Stimulated activated CD4-positive, alpha-beta T cell treated with anti-CD3 and anti-CD28 coated beads, Interleukin-2, amount 100 ng/mL, for 24 hours (primary cell): ENCODE data around the gene FMOD.
"Not testable (repeated sequence)": the region's sequence is repeated elsewhere in the genome, so short reads cannot be mapped to it uniquely, and the experiment has no call there.

Experiments used
- DNase-seq, 2 donors: peaks; one replicate each; pipeline ENCODE4 v3.0.0-alpha.2; 2020

The FMOD gene

DNA sequence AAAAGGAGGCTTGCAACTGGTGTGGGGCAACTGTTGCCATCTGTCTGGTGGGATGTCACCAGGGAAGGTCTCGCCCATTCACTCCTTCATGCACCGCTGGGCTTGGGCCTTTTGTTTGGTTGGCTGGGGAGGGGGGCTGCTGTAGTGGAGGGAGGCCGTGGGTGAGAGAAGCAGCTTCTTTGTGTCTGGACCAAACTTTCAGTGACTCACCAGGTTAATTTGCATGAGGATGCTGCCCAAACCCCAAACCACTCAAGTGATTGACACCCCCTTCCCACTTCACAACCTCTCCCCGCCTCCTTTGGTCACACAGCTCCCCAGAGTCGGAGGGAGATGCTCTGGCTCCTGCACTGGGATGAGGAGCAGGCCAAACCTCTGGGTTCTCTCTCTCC is 25.9 kb downstream of the FMOD start:
- peak; percentile 52 to 59 for DNase-seq

DNA sequence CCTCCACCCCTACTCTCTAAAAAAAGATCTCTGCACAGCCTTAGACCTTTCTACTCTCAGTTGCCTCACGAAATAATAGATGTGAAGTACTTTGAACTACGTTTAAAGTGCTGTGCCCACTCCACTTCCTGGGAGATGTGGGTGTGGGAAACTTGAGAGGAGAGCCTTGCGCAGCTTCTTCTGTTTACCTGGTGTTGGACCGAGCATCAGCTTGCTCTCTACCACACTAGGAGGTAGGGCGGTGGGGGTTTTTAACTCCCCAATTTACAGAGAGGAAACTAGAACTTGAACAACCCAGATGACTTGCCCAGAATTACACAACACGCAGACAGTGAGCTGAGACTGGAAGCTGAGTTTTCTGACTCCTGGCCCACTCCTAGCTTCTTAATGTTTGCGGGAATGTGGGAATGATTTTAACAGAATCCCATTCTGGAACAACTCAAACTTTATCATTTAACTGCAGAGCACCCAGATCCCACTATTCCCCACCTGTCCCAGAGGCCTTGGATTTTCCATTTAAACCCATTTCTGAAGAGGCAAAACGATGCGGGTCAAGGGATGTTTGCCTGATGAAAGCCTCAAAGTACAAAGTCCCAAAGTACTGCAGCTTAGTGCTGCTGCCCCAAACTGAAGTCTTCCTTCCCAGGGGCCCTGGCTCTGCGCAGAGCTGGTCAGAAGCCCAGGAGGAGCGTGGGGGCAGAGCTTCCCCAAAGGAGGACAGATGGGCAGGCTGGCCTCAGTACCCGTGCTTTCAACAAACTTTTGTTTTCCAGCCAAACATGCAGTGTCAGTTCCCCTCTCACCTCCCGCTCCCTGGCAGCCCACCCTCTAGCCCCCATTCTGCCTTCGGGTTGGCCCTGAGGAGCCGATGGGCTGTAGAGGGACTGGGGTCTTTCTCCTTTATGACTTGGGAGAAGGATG is 26.6 kb downstream of the FMOD start:
- DNase-seq: peak in 1 of 2 donors; percentile 47

DNA sequence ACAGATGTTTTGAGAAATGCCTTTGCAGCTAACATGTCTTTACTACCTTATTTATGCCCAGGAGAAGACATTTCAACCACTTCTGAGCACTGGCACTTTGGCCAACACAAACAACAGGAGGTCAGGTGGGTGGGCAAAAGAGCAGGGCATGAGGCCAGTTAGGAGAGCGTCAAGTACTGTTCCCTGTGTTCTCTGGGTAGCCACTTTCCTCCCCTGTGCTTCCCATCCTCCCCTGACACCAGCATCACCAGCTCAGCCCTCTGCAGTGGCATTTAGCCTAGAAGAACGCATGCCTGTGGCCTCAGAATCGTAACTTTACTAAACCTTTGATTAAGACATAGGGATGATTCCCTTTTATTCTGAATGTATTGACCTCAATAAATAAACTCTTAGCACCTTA is 27.3 kb downstream of the FMOD start:
- no peak for DNase-seq

DNA sequence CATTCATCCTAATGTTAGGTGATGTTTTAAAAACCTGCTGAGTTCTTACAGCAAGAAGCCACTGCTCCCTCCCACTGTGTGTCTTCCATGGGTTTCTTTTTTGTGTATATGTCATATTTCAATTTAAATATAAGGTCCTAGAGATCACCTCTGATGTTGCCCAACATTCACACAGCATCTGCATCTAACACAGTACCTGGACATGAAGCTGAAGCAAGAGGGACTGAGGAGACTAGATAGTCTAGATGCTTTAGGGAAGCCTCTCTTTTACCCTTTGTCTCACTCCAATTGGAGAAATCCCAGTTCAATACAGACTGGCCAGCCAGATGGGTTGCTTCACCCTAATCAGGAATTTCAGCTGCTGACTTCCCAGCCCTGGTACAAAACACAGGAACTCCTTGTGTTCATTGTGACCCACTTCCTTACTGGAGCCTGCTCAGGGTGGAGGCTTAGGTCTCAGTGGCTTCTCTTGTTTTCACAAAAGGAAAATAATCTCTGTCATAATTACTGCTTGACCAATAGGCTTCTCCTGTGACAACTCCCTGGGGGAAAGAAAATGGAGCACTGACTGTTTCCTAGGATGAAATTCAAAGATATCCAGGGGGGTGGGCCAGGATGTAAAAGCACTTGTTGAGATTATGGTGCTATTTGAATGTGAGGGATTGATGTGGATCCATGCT is 28.3 kb downstream of the FMOD start:
- DNase-seq: no peak

DNA sequence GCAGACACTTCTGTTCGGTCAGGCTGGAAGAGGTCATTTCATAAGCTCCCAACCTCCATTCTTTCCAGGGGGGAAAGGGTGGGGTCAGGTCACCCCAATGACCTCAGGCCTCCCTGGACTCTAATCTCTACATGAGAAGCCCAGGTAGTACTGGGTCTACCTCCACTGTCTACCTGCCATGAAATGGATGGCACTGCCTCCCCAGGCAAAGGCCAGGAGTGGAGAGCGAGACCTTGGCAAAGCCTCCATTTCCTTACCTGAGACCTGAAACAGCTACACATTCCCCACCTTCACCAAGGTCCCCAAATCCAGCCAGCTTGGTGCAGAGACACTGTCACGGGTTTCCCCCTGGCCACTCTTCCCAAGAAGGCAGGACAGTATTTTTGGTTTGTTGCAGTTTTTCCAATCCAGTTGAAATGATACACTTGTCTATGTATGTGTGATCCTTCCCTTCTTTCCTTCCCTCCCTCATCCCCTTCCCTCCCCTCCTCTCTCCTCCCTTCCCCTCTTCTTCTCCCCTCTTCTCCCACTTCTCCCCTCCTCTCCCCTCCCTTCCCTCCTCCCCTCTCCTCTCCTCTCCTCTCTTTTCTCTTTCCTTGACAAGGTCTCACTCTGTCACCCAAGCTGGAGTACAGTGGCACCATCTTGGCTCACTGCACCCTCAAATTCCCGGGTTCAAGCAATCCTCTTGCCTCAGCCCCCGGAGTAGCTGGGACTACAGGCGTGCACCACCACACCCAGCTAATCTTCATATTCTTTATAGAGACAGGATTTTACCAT is 29.5 kb downstream of the FMOD start:
- DNase-seq: no peak

DNA sequence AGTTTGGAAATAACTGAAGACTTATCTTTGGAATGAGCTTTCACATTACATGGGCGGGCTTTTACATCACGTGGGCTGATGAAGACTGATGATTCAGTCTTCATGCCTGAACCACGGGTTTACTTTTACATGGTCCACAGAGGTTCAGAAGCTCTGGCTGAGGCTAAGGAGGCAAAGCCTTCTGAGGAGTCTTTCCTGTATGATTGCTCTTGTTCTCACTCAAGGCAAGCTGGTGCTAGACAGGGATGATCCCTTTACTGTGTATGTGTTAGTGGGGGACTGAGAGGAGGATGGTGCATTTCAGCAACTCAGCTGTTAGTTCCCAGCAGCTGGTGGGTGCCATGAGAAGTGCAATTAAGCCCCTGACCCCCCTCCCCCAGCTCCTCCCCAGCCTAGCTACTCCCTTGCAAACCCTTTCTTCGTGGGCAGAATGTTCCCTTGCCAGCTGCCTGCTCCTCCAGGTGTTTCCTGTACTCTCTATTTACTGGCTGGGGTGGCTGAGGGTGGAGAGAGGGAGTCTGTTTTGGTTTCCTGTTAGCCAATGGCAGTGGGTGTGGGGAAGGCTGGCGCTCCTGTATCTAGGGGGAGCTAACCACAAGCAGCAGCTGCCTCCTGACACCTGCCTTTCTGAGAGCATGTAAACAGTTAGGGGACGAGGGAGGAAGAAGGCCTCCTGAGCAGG is 30.2 kb downstream of the FMOD start:
- DNase-seq: peak; percentile 40 to 41

DNA sequence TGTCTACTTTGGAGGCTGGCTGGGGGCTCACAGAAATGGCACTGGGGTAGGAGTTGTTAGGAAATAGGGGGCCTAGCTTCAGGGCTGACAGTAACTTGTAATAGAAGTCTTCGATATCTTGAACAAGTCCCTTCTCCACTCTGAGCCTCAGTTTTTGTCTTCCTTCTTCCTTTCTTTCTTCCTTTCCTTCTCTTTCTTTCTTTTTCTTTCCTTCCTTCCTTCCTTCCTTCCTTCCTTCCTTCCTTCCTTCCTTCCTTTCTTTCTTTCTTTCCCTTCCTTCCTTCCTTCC is 32.7 kb downstream of the FMOD start:
- no peak for DNase-seq

DNA sequence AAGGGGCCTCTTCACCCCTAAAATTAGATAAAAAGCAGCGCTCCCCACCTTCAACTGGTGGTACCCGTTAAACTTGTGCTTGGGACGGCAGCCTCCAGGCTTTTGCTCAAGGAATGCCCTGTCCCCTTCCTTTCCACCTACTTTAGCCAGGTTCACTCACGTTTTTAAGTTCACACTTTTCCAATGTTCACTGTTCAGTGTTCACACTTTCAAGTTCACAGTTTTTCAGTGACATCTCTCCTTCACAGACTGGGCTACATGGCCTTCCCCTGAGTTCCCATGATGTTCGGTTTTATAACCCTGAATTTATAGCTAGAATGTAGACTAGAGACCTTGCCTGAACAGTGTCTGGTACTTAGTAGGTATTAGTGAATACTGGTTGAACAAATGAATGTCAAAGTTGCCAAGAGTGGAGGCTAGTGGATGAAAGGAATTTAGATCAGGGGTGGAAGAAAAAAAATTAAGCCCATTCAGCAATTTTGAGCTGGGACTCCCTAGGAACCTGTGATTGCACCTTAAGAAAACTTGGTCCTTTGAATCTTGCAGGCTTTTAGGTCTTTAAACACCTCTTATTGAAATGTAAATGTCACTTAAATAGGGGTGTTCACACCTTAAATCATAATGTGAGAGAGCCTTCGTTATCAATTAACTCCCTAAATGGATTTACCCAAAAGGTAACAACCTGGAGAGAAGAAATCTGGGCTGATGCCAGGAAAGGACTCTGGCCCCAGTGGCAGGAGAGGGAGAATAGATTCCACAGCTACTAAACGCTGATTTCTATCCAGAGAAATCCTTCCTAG is 33.3 kb downstream of the FMOD start:
- no peak for DNase-seq

DNA sequence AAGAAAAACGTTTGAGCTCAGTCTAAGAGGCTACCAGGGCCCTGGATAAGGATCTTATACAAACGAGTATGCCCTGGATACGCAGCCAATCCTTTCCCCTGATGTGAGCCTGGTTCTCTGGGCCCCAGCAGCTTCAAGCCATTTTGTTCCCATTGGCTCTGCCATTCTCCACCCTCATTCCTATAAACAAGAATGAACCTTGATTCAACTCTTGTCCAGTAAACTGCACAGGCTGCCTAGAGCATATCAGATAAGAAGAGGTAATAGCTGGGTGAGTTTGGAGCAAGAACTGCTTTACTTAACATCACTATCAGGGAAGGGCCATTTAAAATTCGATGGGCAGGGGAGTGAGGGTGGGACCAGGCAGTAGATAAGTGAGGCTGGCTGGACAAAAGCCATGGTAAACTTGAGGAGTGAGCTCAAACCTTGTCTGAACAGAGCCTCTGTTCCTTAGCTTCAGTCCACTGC is 34.3 kb downstream of the FMOD start:
- no peak for DNase-seq

DNA sequence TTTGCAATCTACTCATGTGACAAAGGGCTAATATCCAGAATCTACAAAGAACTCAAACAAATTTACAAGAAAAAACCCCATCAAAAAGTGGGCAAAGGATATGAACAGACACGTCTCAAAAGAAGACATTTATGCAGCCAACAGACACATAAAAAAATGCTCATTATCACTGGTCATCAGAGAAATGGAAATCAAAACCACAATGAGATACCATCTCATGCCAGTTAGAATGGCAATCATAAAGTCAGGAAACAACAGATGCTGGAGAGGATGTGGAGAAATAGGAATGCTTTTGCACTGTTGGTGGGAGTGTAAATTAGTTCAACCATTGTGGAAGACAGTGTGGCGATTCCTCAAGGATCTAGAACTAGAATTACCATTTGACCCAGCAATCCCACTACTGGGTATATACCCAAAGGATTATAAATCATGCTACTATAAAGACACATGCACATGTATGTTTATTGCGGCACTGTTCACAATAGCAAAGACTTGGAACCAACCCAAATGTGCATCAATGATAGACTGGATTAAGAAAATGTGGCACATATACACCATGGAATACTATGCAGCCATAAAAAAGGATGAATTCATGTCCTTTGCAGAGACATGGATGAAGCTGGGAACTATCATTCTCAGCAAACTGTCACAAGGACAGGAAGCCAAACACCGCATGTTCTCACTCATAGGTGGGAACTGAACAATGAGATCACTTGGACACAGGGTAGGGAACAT is 36.7 kb downstream of the FMOD start:
- not testable (repeated sequence) for DNase-seq

DNA sequence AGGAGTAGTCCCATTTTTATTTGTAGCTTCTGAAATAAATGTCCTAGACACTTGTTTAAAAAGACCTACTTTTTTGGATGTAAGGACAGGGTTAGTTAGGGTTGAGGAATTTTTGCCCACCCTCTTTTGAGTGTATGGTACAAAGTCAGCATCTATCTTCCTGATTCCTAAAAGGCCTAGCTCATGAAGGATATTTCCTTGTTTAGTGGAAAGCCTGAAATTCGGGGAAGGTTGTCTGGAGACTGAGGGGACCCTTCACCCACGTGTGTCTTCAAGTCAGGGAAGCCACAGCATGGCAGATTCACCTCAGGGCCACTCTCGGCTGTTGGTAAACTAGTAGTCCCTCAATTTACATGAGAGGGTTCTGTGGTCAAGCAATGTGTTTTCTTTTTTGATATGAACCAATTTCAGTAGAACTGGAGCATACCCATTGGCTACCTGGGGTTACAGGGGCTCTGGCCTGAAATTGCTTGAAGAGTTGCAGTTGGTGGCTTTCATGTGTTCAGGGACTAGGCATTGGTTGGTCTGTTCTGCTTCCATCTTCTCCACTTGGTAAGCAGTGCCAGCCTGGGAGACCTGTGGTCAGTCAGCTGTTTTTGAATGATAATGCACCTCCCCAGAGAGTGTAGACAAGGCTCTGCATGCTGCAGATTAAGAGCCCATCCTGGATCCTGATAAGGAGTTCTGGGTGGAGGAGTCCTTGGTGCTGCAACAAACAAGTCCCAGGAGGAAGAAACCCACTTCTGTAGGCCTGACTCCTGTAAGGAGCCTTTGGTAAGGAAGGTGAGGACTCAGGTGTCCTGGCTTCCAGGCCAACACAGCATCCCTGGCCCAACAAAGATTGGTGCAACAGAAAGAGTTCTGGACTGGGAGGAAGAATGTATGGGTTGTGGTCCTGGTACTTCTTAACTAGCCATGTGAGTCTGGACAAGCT is 39.3 kb downstream of the FMOD start:
- no peak for DNase-seq

DNA sequence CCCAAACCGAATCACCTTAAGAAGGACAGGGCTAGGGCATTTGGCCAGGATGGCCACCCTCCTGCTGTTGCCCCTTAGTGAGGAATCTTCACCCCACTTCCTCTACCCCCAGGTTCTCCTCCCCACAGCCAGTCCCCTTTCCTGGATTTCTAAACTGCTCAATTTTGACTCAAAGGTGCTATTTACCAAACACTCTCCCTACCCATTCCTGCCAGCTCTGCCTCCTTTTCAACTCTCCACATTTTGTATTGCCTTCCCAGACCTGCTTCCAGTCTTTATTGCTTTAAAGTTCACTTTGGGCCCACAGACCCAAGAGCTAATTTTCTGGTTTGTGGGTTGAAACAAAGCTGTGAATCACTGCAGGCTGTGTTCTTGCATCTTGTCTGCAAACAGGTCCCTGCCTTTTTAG is 42.0 kb downstream of the FMOD start:
- no peak for DNase-seq

DNA sequence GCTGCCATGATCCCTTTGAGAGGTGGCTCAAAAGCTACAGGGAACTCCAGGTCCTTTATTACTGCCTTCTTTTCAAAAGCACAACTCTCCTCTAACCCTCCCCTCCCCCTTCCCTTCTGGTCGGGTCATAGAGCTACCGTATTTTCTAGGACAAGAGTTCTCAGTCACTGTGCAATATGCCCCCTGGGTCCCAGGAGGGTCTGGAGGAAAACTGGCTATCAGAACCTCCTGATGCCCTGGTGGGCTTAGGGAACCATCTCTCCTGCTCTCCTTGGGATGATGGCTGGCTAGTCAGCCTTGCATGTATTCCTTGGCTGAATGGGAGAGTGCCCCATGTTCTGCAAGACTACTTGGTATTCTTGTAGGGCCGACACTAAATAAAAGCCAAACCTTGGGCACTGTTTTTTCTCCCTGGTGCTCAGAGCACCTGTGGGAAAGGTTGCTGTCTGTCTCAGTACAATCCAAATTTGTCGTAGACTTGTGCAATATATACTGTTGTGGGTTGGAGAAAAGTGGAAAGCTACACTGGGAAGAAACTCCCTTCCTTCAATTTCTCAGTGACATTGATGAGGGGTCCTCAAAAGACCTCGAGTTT is 42.5 kb downstream of the FMOD start:
- no peak for DNase-seq

DNA sequence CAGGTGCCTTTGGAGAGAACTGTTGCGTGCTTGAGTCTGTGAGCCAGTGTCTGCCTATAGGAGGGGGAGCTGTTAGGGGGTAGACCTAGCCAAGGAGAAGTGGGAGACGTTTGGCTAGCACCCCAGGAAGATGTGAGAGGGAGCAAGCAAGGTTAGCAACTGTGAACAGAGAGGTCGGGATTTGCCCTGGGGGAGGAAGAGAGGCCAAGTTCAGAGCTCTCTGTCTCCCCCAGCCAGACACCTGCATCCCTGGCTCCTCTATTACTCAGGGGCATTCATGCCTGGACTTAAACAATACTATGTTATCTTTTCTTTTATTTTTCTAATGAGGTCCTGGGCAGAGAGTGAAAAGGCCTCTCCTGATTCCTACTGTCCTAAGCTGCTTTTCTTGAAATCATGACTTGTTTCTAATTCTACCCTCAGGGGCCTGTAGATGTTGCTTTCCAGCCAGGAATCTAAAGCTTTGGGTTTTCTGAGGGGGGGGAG is 43.2 kb downstream of the FMOD start:
- no peak for DNase-seq

DNA sequence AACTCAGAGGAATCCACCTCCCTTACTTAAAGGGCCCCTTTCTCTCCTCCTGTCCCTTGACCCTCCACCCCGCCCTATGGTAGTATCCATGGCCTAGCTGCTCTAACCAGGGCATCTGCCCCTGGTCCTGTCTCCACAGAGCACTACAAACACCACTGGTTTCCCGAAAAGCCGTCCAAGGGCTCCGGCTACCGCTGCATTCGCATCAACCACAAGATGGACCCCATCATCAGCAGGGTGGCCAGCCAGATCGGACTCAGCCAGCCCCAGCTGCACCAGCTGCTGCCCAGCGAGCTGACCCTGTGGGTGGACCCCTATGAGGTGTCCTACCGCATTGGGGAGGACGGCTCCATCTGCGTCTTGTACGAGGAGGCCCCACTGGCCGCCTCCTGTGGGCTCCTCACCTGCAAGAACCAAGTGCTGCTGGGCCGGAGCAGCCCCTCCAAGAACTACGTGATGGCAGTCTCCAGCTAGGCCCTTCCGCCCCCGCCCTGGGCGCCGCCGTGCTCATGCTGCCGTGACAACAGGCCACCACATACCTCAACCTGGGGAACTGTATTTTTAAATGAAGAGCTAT is 43.9 kb downstream of the FMOD start:
- peak; percentile 59 to 67 for DNase-seq

DNA sequence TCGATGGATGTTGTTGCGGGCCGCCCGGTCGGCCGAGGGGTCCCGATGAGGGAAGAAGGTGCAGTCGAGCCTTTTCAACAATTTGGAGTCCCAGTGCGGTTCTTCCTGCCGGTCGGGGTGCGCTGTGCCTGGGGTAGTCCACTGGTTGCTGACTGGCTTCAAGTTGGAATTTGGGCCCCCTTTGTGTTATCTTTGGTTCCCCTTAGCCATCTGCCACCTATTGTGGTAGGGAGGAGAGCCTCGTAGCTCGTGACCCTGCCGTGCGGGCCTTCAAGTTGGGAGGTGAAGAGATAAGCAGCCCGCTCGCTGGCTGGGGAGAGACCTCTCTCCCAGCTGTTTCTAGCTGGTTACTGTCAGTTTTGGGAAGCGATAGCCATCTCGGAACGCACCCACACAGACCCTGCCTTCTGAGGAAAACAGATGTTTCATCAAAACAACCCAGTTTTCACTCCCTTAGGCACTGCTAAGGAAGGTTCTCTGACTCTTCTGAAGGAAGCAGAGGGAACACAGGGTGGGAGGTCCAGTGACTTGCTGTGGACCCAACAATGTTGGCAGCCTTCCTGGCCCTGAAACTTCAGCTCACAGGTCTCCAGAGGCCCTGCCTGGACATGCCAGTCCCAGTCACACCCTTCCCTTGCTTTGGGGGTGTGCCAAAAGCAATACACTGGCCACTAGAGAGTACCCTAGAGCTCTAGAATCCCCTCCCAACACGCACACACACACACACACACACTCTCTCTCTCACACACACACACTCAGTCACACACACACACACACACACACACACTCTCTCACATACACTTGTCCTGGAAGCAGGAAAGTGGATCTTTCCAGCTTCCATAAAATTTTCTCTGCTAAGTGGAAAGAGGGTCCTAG is 44.6 kb downstream of the FMOD start:
- peak; percentile 49 to 55 for DNase-seq

DNA sequence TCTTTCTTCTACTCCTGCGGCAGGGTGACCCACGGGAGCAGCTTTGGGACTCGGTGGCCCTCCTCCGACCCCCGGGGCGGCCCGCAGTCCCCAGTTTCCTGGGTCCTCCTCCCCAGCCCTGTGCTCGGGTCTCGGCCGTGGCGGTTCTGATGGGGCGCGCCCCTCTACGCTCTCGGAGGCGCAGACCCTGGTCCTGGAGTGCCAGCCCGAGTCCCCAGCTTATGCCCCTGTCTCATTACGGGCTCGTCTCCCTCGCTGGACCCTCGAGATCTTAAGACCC is 45.2 kb downstream of the FMOD start:
- DNase-seq: no peak
